Fibroblast of the conjunctiva (primary cell): ENCODE results near the gene PHF12.

Source experiments
- DNase-seq: peaks from one replicate; pipeline ENCODE4 v3.0.0-alpha.2; 2010; ENCODE audit warnings: low read depth

PHF12 gene

DNA sequence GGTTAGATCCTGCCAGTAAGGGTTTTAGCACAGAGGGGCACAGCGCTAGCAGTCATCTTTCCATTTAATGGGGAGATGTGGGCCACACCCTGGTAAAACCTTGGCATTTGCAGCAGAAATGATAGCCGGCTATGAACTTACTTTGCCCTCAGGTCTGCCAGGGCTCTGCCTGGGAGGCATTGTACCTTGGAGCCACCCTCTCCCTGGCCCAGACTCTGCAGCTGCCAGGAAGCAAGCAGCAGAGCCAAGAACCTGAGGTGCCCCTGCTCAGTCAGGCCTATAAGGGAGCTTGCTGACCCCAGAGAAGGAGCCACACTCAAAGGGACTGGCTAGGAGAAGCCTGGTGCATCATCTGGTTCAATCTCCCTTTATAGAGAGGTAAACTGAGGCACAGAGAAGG lies 23.7 kb upstream of the PHF12 start:
- no peak for DNase-seq

- no peak for DNase-seq
Observed at GRCh38 chr17:28974451-28974850, 23.1 kb upstream of the PHF12 start.

- DNase-seq = no peak
Observed at GRCh38 chr17:28973425-28973824, 22.1 kb upstream of the PHF12 start.

DNA sequence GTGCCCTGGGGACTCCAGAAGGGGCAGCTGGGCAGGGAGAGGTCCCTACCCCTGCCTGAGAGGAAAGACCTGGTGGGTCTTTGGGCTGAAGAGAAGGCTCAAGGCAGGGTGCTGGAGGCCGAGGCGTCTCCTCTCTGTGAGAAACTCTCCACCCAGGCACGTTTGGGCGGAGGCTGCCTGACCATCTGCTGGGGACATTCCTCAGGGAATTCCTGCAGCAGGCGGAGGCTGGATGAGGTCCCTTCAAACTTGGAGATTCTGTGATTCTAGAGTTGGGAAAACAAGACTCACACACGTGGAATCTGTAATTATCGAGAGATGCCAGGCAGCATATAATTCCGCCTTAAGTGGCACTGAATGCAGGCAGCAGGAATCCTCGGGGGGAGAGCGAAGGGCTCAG lies 21.1 kb upstream of the PHF12 start:
- no peak for DNase-seq

GRCh38 chr17:28970879-28971278 lies 19.6 kb upstream of the PHF12 start:
- DNase-seq = no peak

- DNase-seq = no peak
Observed at GRCh38 chr17:28969706-28970393, 18.5 kb upstream of the PHF12 start.

GRCh38 chr17:28968914-28969295 lies 17.6 kb upstream of the PHF12 start:
- DNase-seq = no peak

GRCh38 chr17:28968231-28968913 lies 17.1 kb upstream of the PHF12 start:
- DNase-seq = no peak

DNA sequence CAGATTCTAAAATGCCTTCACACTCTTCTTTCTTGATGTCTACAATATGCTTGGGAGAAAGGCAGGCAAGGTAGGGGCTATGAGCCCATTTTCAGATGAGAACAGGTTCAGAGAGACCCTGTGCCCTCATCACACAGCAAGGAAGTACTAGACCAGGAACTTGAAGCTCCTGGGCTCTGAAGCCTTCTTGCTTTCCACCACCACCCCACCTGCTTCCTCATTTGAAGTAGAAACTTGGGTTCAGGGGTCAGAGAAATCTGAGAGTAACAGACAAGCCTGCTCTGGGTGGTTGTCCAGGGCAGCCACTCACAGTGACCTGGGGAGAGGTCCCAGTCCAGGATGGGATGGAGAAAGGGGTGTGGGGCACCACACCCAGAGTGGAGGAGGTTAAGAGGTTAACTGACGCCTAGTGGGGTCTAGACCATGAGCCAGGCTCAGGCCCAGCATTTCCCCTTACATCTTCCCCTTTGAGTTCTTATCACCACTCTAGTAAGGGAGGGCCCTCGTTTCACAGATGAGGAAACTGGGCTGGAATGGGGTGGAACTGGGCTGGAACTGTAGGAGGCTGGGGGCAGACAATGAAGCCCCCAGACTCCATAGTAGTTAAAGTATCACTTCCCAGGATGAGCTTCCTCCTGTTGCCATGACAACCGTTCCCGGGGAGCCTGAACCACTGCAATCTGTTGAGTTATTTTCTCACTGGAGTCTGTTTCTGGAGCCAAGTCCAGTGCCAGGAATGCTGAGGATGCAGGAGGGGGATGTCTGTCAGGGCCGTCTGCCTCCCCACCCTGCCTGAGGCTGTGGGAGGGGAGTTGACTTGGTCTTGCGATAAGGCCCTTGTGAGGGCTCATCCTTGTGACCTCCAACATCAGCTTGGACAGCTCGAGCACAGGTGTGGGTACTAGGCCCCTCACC lies 16.2 kb upstream of the PHF12 start:
- no peak for DNase-seq

DNA sequence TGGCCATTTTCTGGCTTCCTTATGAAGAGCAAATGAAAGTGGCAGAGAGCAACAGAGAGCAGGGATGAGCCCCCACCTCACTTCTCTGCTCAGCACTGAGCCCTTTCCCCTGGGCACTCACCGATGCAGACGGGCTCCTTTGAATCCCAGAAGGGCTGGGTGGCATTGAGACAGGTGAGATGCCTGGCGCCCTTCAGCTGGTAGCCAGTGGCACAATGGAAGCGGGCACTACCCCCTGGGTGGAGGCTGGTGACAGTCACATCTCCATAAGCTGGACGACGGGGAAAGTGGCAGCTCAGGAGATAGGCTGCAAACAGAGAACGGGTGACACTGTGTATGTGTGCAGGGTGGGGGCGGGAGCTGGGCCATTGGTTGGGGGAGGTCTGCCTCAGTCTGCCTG lies 12.5 kb upstream of the PHF12 start:
- no peak for DNase-seq

DNA sequence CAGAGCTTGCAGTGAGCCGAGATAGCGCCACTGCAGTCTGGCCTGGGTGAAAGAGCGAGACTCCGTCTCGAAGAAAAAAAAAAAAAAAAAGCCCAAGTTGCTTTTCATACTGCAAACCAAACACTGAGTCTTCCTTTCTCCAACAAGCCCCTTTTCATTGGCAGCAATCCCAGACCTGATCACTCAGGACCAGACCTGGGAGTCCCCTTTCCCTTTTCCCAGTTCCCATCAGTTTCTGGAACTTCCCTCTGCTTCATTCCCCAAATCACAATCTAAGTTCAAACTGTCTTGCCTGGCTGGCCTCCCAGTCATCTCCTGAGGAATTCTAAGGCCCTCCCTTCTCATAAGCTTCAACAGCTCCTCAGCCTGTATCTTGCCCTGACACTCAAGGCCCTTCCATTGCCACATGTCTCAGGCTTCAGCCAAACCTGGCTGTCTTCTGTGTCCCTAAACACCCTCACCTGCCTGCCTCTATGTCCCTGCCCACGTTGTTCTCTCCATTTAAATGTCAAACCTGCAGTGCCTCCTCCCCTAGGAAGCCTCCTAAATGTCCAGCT lies 11.8 kb upstream of the PHF12 start:
- DNase-seq = no peak

GRCh38 chr17:28961391-28961790 lies 10.1 kb upstream of the PHF12 start:
- DNase-seq = no peak

- DNase-seq = no peak
Observed at GRCh38 chr17:28960256-28961061, 9.1 kb upstream of the PHF12 start.

- no peak for DNase-seq
Observed at GRCh38 chr17:28959471-28959871, 8.2 kb upstream of the PHF12 start.

DNA sequence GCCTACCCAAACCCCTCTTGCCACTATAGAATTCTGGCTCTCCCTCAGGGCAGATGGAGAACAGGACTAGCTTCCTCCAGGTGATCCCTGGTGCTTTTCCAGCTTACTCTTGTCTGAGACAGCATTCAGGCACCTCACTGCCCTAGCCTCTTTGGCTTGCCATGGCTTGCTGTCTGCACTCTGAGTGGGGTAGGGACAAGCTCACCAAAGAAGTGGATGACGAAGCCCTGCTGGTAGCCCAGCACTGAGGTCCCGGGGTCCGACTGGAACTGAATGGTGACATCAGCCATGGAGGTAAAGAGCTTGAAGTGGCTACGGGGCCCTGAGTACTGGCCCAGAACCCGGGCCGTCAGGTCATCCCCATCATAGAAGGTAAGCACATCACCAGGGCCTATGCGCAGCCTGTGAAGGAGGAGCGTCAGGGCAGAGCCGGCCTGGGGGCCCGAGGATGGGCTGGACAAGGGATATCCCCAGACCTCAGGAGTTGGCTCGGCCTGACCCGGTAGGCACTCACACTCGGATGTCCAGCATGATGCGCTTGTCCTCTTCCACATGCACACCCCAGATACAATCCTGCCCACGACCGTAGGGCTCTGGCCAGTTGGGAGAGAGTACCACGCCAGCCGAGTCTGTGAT lies 7.6 kb upstream of the PHF12 start:
- no peak for DNase-seq

GRCh38 chr17:28957992-28958355 lies 6.7 kb upstream of the PHF12 start:
- DNase-seq = no peak

- DNase-seq = no peak
Observed at GRCh38 chr17:28957277-28957991, 6.1 kb upstream of the PHF12 start.

- DNase-seq = no peak
Observed at GRCh38 chr17:28956861-28957260, 5.5 kb upstream of the PHF12 start.

- no peak for DNase-seq
Observed at GRCh38 chr17:28956112-28956511, 4.8 kb upstream of the PHF12 start.

- no peak for DNase-seq
Observed at GRCh38 chr17:28955408-28955807, 4.1 kb upstream of the PHF12 start.

- no peak for DNase-seq
Observed at GRCh38 chr17:28954886-28955285, 3.6 kb upstream of the PHF12 start.
